DMS153 (cell line): ENCODE measurements around the gene SOCS4.

Source experiments
- DNase-seq: peaks from one replicate; lab custom pipeline; 2025; lab: John Stamatoyannopoulos, UW

SOCS4 gene

DNA sequence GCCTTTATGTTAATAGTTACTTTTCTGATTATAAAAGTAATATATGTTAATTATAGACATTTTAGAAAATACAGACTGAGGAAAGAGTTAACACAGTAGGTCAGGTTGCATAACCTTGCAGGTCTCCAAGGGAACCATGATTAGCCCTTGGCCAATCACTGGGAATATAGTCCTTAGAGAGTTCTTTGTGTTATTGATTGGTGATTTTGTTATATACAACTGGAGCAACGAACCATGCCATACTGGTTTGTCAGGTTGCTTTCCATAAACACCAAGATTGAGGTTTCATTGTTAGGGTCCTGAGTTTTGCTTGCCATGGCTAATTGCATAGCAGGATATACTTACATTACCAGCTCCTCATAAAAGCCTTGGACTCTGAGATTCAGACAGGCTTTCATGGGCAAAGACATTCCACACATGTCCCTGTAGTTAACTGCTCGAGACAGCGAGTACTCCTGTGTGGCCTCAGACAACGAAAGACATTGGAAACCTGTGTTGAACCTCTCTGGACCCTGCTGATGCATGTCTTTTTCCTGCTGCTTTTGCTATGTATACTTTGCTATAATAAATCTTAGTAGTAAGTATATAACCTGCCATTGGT, 58.1 kb downstream of the SOCS4 start:
- no peak for DNase-seq

DNA sequence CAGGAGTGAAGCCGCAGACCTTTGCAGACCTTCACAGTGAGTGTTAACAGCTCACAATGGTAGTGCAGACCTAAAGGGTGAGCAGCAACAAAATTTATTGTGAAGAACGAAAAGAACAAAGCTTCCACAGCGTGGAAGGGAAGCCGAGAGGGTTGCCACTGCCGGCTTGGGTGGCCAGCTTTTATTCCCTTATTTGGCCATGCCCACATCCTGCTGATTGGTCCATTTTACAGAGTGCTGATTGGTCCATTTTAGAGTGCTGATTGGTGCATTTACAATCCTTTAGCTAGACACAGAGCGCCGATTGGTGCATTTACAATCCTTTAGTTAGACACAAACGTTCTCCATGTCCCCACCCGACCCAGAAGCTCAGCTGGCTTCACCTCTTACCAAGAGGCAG, 59.9 kb downstream of the SOCS4 start:
- no peak for DNase-seq

DNA sequence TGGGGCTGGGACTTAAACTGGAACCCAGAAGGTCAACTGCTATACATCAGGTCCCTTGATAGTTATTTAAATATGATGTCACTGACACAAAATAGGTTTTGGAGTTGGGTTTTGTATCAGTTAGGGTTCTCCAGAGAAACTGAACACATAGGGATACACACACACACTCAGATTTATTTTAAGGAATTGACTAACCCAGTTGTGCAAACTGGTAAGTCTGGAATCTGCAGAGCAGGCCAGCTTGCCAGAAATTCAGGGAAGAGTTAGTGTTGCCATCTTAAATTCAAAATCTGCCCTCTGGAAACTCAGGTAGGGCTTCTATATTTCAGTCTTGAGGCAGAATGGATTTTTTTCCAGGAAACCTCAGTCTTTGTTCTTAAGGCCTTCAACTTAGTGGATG, 61.3 kb downstream of the SOCS4 start:
- no peak for DNase-seq

DNA sequence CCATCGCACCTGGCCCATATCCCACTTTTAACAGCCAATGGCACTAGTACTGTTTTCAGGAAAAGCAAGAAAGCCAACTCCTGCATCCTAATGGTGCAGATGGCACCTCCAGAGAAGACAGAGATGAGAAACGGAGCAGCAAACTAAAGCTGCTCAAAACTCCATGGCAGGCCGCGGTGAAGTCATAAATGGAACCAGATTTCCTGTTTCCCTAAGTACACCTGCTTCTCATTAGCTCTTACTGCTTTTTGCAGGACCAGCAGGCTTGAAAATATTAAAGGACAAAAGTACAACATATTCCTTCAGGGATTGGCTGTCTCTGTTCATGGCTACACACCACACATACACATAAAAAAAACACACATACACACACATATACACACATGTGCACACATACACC, 65.3 kb downstream of the SOCS4 start:
- DNase-seq, result no peak

DNA sequence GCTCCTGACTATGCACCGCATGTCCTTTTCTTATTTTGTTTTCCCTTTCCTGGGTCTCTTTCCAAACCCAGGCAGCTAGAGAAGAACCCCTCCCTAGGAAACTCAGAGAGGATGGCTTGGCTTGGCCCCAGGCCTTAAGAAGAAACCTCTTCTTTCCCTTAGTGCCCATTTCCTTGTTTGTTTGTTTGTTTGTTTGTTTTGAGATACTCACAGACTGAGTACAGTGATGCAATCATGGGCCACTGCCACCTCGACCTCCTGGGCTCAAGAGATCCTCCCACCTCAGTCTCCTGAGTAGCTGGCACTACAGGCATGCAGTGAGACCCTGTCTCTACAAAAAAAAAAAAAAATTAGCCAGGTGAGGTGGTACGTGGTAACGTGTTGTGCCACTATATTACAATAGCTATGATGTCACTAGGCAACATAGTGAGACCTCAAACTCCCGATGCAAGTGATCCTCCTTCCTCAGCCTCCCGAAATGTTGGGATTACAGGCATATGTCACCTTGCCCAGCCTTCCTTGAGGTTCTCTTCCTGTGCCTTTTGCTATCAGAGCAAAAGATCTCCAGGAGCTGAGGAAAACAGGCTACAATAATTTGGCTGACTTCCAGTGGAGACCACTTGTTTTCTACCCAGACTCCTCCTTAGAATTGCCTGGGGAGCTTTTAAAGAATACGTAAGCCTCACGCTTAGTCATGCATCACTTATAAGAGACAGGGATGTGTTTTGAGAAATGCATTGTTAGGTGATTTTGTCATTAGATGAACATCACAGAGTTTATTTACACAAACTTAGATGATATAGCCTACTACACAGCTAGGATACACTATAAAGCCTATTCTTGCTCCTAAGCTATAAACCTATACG, 67.5 kb downstream of the SOCS4 start:
- no peak for DNase-seq

DNA sequence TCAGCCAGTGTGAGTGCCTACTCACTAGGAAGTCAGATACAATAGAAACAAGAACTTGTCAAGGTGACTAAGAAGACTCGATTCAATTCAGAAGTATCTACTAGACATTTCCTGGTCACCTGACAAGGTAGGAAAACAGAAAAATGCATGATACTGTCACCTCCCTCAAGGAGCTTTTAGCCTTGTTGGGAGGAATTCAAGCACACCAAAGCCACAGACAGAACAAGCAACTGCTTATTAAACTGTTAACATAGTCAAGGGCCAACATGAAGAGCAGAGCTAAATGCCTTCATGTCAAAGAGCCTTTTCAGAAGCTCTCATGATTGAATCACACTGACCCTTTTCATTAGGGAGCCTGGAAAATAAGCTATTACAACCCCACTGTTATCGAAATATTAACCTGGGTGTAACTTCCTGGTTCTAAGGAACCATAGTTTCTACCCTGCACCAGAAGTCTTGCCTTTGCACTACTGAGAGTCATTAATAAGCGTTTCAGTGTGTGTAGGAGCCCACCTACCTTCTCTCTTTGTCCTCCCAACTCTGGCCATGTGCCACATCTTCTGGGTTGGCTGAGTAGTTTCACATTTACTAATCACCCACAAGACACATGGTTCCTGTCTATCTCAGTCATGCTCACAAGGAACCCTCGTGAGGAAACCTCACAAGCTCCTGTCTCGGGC, 71.0 kb downstream of the SOCS4 start:
- DNase-seq, result no peak

DNA sequence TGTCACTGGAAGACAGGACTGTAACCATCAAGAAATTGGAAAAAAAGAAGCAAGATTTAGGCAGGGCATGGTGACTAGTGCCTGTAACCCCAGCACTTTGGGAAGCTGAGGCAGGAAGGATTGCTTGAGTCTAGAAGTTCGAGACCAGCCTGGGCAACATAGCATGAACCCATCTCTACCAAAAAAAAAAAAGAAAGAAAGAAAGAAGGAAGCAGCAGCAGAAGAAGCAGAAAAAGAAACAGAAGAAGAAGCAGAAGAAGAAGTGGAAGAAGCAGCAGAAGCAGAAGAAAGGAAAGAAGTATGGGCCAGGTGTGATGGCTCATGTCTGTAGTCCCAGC, 71.5 kb downstream of the SOCS4 start:
- no peak for DNase-seq
